ENCODE data around the gene TNP2. TPM values are rescaled to one million over a fixed set of nuclear protein-coding genes. Genes with fewer than 3 reads are reported as not detected.

The TNP2 gene
- polyA plus RNA-seq: not detected
- long read RNA-seq, donor 1: 0 reads
- long read RNA-seq, donor 2: 0 reads
- long read RNA-seq, donor 3: 0 reads
- long read RNA-seq, donor 4: 0 reads
- long read RNA-seq, donor 5: 0 reads
- long read RNA-seq, donor 6: 0 reads
- long read RNA-seq, donor 7: 0 reads
- long read RNA-seq, donor 8: 0 reads
- long read RNA-seq, donor 9: 0 reads
- long read RNA-seq, donor 10: 0 reads

GRCh38 chr16:11268921-11269375 lies at the start of gene TNP2:
TSS of gene TNP2 (minus strand) at chr16:11269325. CDS start at chr16:11269262, 63 bp downstream.
- no peak within 1 kb of the TSS for H3K27ac ChIP-seq (ENCODE audit: low read depth in 1 of 3, low read length in 2 of 3)
- H3K36me3 ChIP-seq (ENCODE audit: control insufficient read depth in 3 of 3, insufficient read depth in 2 of 3, low read depth in 1 of 3, low read length in 3 of 3): no peaks in the 10 kb centered on the region

GRCh38 chr16:11318817-11319216 lies 49.7 kb upstream of the TNP2 start:
- H3K4me1 ChIP-seq (ENCODE audit: control insufficient read depth in 3 of 3, insufficient read depth in 2 of 3, low read depth in 1 of 3, low read length in 2 of 3): no peaks in the 10 kb centered on the region
- no peak overlapping the region for H3K27ac ChIP-seq (ENCODE audit: low read depth in 1 of 3, low read length in 2 of 3)
- no peaks in the 10 kb centered on the region for H3K36me3 ChIP-seq (ENCODE audit: control insufficient read depth in 3 of 3, insufficient read depth in 2 of 3, low read depth in 1 of 3, low read length in 3 of 3)
- DNase-seq (no peak), FAIRE-seq (no peak)
- no peak overlapping the region for H3K4me3 ChIP-seq (ENCODE audit: low read depth in 1 of 3, low read length in 3 of 3)
- no peaks in the 10 kb centered on the region for H3K9me3 ChIP-seq (ENCODE audit: control insufficient read depth in 2 of 2, insufficient read depth in 1 of 2, low read depth in 1 of 2, low read length in 1 of 2)
- no peaks in the 10 kb centered on the region for H3K27me3 ChIP-seq (ENCODE audit: control insufficient read depth in 3 of 3, insufficient read depth in 3 of 3, low read length in 3 of 3)
- WGBS, 3 donors: 82 to 91% (median 89%) methylated on average over 8 of the region's 8 CpGs

More at GRCh38 chr16:11268921-11269375, at the start of gene TNP2:
- no peak for FAIRE-seq
- no peak within 1 kb of the TSS for H3K4me3 ChIP-seq (ENCODE audit: low read depth in 1 of 3, low read length in 3 of 3)
- WGBS, 3 donors: 90 to 96% (median 93%) methylated on average over 11 of the region's 11 CpGs
- H3K4me1 ChIP-seq (ENCODE audit: control insufficient read depth in 3 of 3, insufficient read depth in 2 of 3, low read depth in 1 of 3, low read length in 2 of 3): no peaks in the 10 kb centered on the region
- H3K27me3 ChIP-seq (ENCODE audit: control insufficient read depth in 3 of 3, insufficient read depth in 3 of 3, low read length in 3 of 3): no peaks in the 10 kb centered on the region
- no peaks in the 10 kb centered on the region for H3K9me3 ChIP-seq (ENCODE audit: control insufficient read depth in 2 of 2, insufficient read depth in 1 of 2, low read depth in 1 of 2, low read length in 1 of 2)
- DNase-seq: no peak

- no peaks in the 10 kb centered on the region for H3K9me3 ChIP-seq (ENCODE audit: control insufficient read depth in 2 of 2, insufficient read depth in 1 of 2, low read depth in 1 of 2, low read length in 1 of 2)
- no peak for FAIRE-seq
Observed at GRCh38 chr16:11316331-11317015, 47.3 kb upstream of the TNP2 start.

DNA sequence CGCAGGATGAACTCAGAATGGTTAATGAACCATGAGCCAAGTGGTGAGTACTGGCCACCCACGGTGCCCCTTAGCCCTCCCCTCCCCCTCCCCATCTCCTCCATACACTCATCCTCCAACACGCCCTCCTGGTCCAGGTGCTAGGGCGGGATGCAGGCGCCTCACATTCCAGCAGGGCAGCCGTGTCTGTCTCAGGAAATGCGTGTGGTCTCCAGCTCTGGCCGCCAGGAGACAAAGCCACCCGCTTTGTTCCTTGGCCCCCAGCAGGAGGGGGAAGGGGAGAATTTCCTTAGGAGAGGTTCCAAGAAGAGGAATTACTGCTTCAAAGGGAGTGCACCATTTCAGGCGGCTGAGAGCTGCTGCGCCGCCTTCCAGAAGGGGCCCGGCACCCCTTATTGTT lies 46.4 kb upstream of the TNP2 start:
- Histone ChIP-seq H3K9me3 (ENCODE audit: control insufficient read depth in 2 of 2, insufficient read depth in 1 of 2, low read depth in 1 of 2, low read length in 1 of 2) (no peaks in the 10 kb centered on the region), H3K27ac (ENCODE audit: low read depth in 1 of 3, low read length in 2 of 3) (no peak overlapping the region), H3K36me3 (ENCODE audit: control insufficient read depth in 3 of 3, insufficient read depth in 2 of 3, low read depth in 1 of 3, low read length in 3 of 3) (no peaks in the 10 kb centered on the region), H3K4me3 (ENCODE audit: low read depth in 1 of 3, low read length in 3 of 3) (no peak overlapping the region), H3K4me1 (ENCODE audit: control insufficient read depth in 3 of 3, insufficient read depth in 2 of 3, low read depth in 1 of 3, low read length in 2 of 3) (peaks cover 0 to 7% (median 0%) of the 10 kb centered on the region in 3 donors), H3K27me3 (ENCODE audit: control insufficient read depth in 3 of 3, insufficient read depth in 3 of 3, low read length in 3 of 3) (no peaks in the 10 kb centered on the region)
- no peak for FAIRE-seq
- 61 to 71% (median 68%) methylated on average over 13 of the region's 13 CpGs for WGBS, 3 donors
- DNase-seq: no peak

More at GRCh38 chr16:11316331-11317015, 47.3 kb upstream of the TNP2 start:
- DNase-seq: no peak
- Histone ChIP-seq H3K4me1 (ENCODE audit: control insufficient read depth in 3 of 3, insufficient read depth in 2 of 3, low read depth in 1 of 3, low read length in 2 of 3) (peaks cover 0 to 7% (median 0%) of the 10 kb centered on the region in 3 donors), H3K36me3 (ENCODE audit: control insufficient read depth in 3 of 3, insufficient read depth in 2 of 3, low read depth in 1 of 3, low read length in 3 of 3) (no peaks in the 10 kb centered on the region), H3K27ac (ENCODE audit: low read depth in 1 of 3, low read length in 2 of 3) (no peak overlapping the region), H3K27me3 (ENCODE audit: control insufficient read depth in 3 of 3, insufficient read depth in 3 of 3, low read length in 3 of 3) (no peaks in the 10 kb centered on the region), H3K4me3 (ENCODE audit: low read depth in 1 of 3, low read length in 3 of 3) (no peak overlapping the region)
- WGBS, 3 donors: 82 to 92% (median 84%) methylated on average over 23 of the region's 23 CpGs

DNA sequence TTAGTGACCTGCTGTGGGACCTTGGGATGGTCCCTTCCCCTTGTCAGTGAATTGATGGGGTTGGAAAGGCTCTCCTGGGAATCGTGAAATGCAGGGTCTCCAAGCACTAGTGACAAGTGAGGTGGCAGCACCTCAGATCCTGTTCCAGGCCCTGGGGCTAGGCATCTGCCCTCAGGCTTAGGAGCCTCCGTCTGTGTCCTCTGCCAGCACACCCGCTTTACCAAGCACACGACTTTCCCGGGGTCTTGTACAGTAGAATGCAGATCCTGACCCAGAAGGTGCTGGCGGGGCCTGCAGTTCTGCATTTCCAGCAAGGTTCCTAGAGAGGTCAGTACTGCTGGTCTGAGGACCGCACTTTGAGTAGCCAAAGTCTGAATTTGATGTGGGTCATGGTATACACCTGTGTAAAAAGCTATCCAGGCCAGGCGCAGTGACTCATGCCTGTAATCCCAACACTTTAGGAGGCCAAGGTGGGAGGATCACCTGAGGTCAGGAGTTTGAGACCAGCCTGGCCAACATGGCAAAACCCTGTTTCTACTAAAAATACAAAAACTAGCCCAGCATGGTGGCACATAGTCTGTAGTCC lies 45.3 kb upstream of the TNP2 start:
- 91 to 96% (median 95%) methylated on average over 8 of the region's 8 CpGs for WGBS, 3 donors
- H3K9me3 ChIP-seq (ENCODE audit: control insufficient read depth in 2 of 2, insufficient read depth in 1 of 2, low read depth in 1 of 2, low read length in 1 of 2): no peaks in the 10 kb centered on the region
- H3K4me3 ChIP-seq (ENCODE audit: low read depth in 1 of 3, low read length in 3 of 3): no peak overlapping the region
- FAIRE-seq (no peak), DNase-seq (no peak)
- H3K27ac ChIP-seq (ENCODE audit: low read depth in 1 of 3, low read length in 2 of 3): no peak overlapping the region
- H3K27me3 ChIP-seq (ENCODE audit: control insufficient read depth in 3 of 3, insufficient read depth in 3 of 3, low read length in 3 of 3): no peaks in the 10 kb centered on the region
- no peaks in the 10 kb centered on the region for H3K36me3 ChIP-seq (ENCODE audit: control insufficient read depth in 3 of 3, insufficient read depth in 2 of 3, low read depth in 1 of 3, low read length in 3 of 3)
- peaks cover 0 to 7% (median 0%) of the 10 kb centered on the region in 3 donors for H3K4me1 ChIP-seq (ENCODE audit: control insufficient read depth in 3 of 3, insufficient read depth in 2 of 3, low read depth in 1 of 3, low read length in 2 of 3)

DNA sequence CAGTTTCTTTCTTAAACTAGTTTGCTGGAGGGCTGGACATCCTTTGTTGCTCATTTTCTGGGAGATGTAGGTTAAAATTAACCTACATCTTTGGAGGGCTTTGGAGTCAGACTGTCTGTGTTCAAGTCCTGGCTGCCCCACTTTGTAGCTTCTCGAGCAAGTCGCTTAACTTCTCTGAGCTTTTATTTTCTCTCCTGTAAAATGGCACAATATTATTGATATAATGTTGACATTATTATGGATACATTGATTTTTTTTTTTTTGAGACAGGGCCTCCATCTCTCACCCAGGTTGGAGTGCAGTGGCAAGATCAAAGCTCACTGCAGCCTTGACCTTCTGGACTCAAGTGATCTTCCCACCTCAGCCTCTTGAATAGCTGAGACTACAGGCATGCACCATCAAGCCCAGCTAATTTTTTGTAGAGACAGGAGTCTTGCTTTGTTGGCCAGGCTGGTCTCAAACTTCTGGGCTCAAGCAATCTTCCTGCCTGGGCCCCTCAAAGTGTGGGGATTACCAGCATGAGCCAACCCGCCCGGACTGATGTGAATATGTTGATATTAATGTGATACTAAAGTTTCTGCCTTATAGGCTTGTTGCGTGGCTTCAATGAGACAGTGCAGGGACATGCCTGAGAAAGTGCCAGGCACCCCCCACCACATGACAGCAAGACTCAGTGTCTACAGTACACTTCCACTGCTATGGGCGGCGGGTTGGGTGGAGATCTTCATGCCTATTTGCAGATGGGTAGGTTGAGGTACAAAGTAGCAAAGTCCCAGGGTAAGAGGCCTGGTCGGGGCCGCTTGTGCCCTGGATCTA lies 44.6 kb upstream of the TNP2 start:
- Histone ChIP-seq H3K27ac (ENCODE audit: low read depth in 1 of 3, low read length in 2 of 3) (no peak overlapping the region), H3K36me3 (ENCODE audit: control insufficient read depth in 3 of 3, insufficient read depth in 2 of 3, low read depth in 1 of 3, low read length in 3 of 3) (no peaks in the 10 kb centered on the region), H3K9me3 (ENCODE audit: control insufficient read depth in 2 of 2, insufficient read depth in 1 of 2, low read depth in 1 of 2, low read length in 1 of 2) (no peaks in the 10 kb centered on the region), H3K4me3 (ENCODE audit: low read depth in 1 of 3, low read length in 3 of 3) (no peak overlapping the region), H3K27me3 (ENCODE audit: control insufficient read depth in 3 of 3, insufficient read depth in 3 of 3, low read length in 3 of 3) (no peaks in the 10 kb centered on the region), H3K4me1 (ENCODE audit: control insufficient read depth in 3 of 3, insufficient read depth in 2 of 3, low read depth in 1 of 3, low read length in 2 of 3) (peaks cover 0 to 7% (median 0%) of the 10 kb centered on the region in 3 donors)
- WGBS, 3 donors: 90 to 95% (median 93%) methylated on average over 9 of the region's 9 CpGs
- DNase-seq (peak in 1 of 2 donors; percentile 11), FAIRE-seq (no peak)

DNA sequence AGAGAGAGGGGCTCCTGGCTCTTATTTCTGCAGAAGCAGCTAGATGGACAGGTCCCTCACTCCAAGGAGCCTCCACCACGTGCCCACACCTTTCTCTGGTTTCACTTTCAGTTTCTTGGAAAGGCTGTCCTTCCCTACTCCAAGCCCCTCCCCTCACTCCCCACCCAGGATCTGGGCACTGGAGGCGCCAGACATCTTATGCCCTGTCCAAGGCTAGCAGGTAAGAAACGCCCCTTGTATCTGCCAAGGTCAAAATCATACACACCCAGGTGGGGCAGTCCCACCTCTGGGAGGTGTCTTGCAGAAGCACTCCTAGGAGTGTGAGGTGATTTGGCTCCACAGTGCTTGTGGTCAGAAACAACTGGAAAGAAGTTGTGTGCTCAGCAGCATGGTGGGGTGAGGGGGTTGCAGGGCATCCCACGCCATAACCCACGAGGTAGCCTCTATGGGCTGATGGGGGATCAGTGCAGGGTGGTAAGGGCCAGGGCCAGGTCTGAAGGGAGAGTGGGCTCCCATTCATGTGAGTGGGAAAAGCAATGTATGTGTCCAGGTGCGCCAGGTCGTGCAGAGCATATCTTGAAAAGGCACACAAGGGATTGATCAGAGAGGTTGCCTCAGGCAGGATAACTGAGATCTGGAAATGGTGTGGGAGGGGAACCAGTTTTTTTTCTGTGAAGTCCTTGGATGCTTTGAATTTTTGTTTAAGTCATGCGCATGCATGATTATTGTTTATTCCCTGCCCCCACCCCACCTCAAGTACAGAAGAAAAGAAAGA lies 43.8 kb upstream of the TNP2 start:
- Histone ChIP-seq H3K4me1 (ENCODE audit: control insufficient read depth in 3 of 3, insufficient read depth in 2 of 3, low read depth in 1 of 3, low read length in 2 of 3) (peaks cover 0 to 7% (median 0%) of the 10 kb centered on the region in 3 donors), H3K9me3 (ENCODE audit: control insufficient read depth in 2 of 2, insufficient read depth in 1 of 2, low read depth in 1 of 2, low read length in 1 of 2) (no peaks in the 10 kb centered on the region), H3K27ac (ENCODE audit: low read depth in 1 of 3, low read length in 2 of 3) (no peak overlapping the region), H3K36me3 (ENCODE audit: control insufficient read depth in 3 of 3, insufficient read depth in 2 of 3, low read depth in 1 of 3, low read length in 3 of 3) (no peaks in the 10 kb centered on the region), H3K4me3 (ENCODE audit: low read depth in 1 of 3, low read length in 3 of 3) (no peak overlapping the region), H3K27me3 (ENCODE audit: control insufficient read depth in 3 of 3, insufficient read depth in 3 of 3, low read length in 3 of 3) (no peaks in the 10 kb centered on the region)
- WGBS, 3 donors: 53 to 55% (median 55%) methylated on average over 8 of the region's 8 CpGs
- no peak for FAIRE-seq
- peak; percentile 75 to 85 for DNase-seq

Measured in small intestine (tissue), 16 donors.